Activated CD4-positive, alpha-beta T cell treated with anti-CD3 and anti-CD28 coated beads, Interleukin-2, amount 10 ng/mL, durations not matched to agents 7 days and 5 days (primary cell): ENCODE data around the gene REC114. TPM values are rescaled to one million over a fixed set of nuclear protein-coding genes. Genes with fewer than 3 reads are reported as not detected.
"Not testable (repeated sequence)": the region's sequence is repeated elsewhere in the genome, so short reads cannot be mapped to it uniquely, and the experiment has no call there.

Experiments
- CTCF ChIA-PET: fragments of 350-600 bp; sonication (Branson Sonifier 250); formaldehyde crosslinking; loops from one replicate; lab custom pipeline; 2021; ENCODE audit warnings: antibody characterized with exemption; lab: Charles Lee
- POLR2A ChIA-PET: fragments of 350-600 bp; sonication (Branson Sonifier 250); formaldehyde crosslinking; loops from one replicate; lab custom pipeline; 2021; ENCODE audit warnings: antibody characterized with exemption; lab: Charles Lee
- DNase-seq: peaks from one replicate; pipeline ENCODE4 v3.0.0-alpha.2; 2020
- H3K27ac Mint-ChIP-seq: one replicate; pipeline ENCODE4 v1.8.0; 2021; ENCODE audit warnings: mild to moderate bottlenecking, moderate library complexity, mixed read lengths
- H3K27me3 Mint-ChIP-seq: one replicate; pipeline ENCODE4 v1.8.0; 2021; ENCODE audit warnings: mixed read lengths
- H3K36me3 Mint-ChIP-seq: one replicate; pipeline ENCODE4 v1.8.0; 2021; ENCODE audit warnings: low read depth, mixed read lengths
- H3K4me1 Mint-ChIP-seq: one replicate; pipeline ENCODE4 v1.8.0; 2021; ENCODE audit warnings: mixed read lengths
- H3K4me3 Mint-ChIP-seq: one replicate; pipeline ENCODE4 v1.8.0; 2021; ENCODE audit warnings: mild to moderate bottlenecking, moderate library complexity, mixed read lengths
- H3K9me3 Mint-ChIP-seq: one replicate; pipeline ENCODE4 v1.8.0; 2021; ENCODE audit warnings: mixed read lengths
- total RNA-seq, 2 experiments: library from RNA; stranded (reverse); gene quantifications; one replicate each; pipeline ENCODE4 v1.2.3, GENCODE V29; 2021

REC114 gene
- total RNA-seq = not detected

- Mint-ChIP-seq H3K4me3 (no peak within 1 kb of the TSS), H3K27ac (no peak within 1 kb of the TSS), H3K4me1 (peaks cover 10% of the 10 kb centered on the region), H3K36me3 (peaks cover 3% of the 10 kb centered on the region), H3K27me3 (peaks cover 19% of the 10 kb centered on the region), H3K9me3 (peaks cover 5% of the 10 kb centered on the region)
- ChIA-PET POLR2A (no interaction called here), CTCF (no interaction called here)
- DNase-seq = no peak
Observed at GRCh38 chr15:73442968-73443367, at the start of gene REC114. Gene REC114 (plus strand): TSS chr15:73443164. CDS start chr15:73443186, 22 bp downstream.

DNA sequence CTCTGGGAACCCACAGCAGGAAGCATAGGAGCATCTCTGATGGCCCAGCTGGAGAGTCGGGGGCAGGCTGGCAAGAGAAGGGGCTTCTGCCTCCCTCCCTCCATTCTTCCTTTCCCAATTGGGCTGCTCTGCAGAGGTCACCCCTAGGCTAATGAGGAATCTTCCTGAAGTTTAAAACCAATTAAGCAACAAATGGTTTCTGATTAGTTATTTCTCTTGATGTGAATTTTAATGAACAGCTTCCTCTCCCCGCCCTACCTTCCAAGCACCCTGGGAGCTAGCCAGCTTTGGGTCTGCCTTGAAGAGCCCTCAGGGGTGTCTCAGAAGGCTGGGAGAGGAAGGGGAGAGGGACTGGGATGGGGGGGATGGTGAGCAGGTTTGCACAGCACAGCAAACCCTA is 49.6 kb upstream of the REC114 start:
- DNase-seq = no peak
- Mint-ChIP-seq H3K36me3 (no peaks in the 10 kb centered on the region), H3K27me3 (peaks cover 3% of the 10 kb centered on the region), H3K4me1 (no peaks in the 10 kb centered on the region), H3K4me3 (no peak overlapping the region), H3K27ac (no peak overlapping the region), H3K9me3 (no peaks in the 10 kb centered on the region)
- ChIA-PET CTCF (interaction anchor here (0.6 to 1.2 kb wide), 2 partner anchors 243 to 257 kb away, joined by 3 read pairs; no protein-coding TSS in a partner anchor), POLR2A (no interaction called here)

GRCh38 chr15:73394782-73395181 is 48.2 kb upstream of the REC114 start:
- H3K27ac Mint-ChIP-seq = no peak overlapping the region
- H3K4me1 Mint-ChIP-seq = no peaks in the 10 kb centered on the region
- no peak for DNase-seq
- H3K27me3 Mint-ChIP-seq = peaks cover 3% of the 10 kb centered on the region
- H3K9me3 Mint-ChIP-seq = no peaks in the 10 kb centered on the region
- POLR2A ChIA-PET = no interaction called here
- no peak overlapping the region for H3K4me3 Mint-ChIP-seq
- CTCF ChIA-PET = no interaction called here
- H3K36me3 Mint-ChIP-seq = no peaks in the 10 kb centered on the region

- Mint-ChIP-seq H3K27me3 (peaks cover 3% of the 10 kb centered on the region), H3K4me1 (no peaks in the 10 kb centered on the region), H3K4me3 (no peak overlapping the region), H3K27ac (no peak overlapping the region), H3K36me3 (no peaks in the 10 kb centered on the region), H3K9me3 (no peaks in the 10 kb centered on the region)
- CTCF ChIA-PET = interaction anchor here (0.7 kb wide), 1 partner anchor 53 kb away, joined by 4 read pairs; no protein-coding TSS in a partner anchor
- POLR2A ChIA-PET = no interaction called here
- DNase-seq = no peak
Observed at GRCh38 chr15:73395671-73396070, 47.3 kb upstream of the REC114 start.

DNA sequence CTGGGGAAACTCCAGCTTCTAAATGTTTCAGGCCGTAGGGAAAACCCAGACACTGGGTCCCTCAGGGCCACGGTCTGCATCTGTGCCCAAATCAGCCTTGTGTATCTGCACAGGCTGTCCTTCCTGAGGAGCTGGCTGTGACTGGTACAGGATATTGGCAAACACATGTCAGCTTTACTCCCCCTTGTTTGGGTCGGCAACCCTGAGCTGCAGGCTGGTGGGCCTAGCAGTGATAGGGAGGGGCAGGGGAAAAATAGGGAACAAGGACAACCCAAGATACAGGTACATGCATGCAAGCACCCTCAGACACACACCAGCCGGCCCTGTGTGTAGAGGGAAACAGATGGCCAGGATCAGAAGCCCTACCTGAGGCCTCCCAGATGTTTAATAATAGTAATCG is 45.5 kb upstream of the REC114 start:
- no peaks in the 10 kb centered on the region for H3K9me3 Mint-ChIP-seq
- H3K4me3 Mint-ChIP-seq = no peak overlapping the region
- ChIA-PET POLR2A (no interaction called here), CTCF (no interaction called here)
- no peak overlapping the region for H3K27ac Mint-ChIP-seq
- DNase-seq = no peak
- no peaks in the 10 kb centered on the region for H3K4me1 Mint-ChIP-seq
- no peaks in the 10 kb centered on the region for H3K36me3 Mint-ChIP-seq
- H3K27me3 Mint-ChIP-seq = peaks cover 3% of the 10 kb centered on the region

DNA sequence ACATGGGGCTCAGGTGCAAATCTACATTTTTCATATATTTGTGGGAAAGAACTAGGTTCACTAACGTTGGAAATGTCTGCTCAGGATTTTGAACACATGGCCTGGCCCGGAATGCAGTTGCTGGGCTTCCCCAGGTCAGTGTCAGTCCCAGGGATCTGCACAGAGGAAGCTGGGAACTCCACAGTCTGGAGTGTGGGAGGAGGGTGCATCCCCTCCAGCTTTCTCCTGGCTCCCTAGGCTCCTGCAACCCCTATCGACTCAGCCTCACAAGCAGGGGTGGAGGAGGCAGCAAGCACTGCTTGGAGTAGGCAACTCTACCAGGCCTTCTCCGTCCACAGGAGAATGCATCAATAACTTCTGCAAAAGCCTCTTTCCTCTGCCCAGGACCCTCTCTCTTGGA is 44.1 kb upstream of the REC114 start:
- Mint-ChIP-seq H3K9me3 (no peaks in the 10 kb centered on the region), H3K4me3 (no peak overlapping the region), H3K36me3 (no peaks in the 10 kb centered on the region), H3K27me3 (peaks cover 6% of the 10 kb centered on the region), H3K27ac (no peak overlapping the region), H3K4me1 (no peaks in the 10 kb centered on the region)
- DNase-seq = no peak
- ChIA-PET POLR2A (no interaction called here), CTCF (no interaction called here)

- DNase-seq, H3K27ac Mint-ChIP-seq, H3K4me3 Mint-ChIP-seq, H3K36me3 Mint-ChIP-seq, H3K4me1 Mint-ChIP-seq, H3K9me3 Mint-ChIP-seq, H3K27me3 Mint-ChIP-seq, POLR2A ChIA-PET: not testable (repeated sequence)
- CTCF ChIA-PET = interaction anchor here (0.5 kb wide), 1 partner anchor 9 kb away, joined by 4 read pairs; no protein-coding TSS in a partner anchor
Observed at GRCh38 chr15:73400222-73400621, 42.7 kb upstream of the REC114 start.

DNA sequence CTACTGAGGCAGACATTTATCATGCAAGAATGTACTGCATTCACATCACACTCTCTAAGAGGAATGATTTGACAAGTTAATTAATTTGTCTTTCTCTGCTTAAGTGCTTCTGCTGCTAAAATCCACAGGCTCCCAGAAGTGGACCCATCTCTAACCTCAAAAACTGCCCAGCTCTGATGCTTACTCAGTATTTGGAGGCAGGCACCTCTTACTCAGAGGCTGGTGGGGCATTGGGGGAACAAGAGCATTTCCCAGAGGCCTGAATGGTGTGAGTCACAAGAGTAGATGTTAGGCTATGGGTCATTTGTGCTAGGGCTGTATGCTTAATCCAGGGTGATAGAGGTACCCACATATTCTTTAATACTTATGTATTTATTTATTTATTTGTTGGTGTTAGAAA is 39.8 kb upstream of the REC114 start:
- DNase-seq = no peak
- POLR2A ChIA-PET = no interaction called here
- no peak overlapping the region for H3K4me3 Mint-ChIP-seq
- H3K27me3 Mint-ChIP-seq = peaks cover 14% of the 10 kb centered on the region
- H3K9me3 Mint-ChIP-seq = no peaks in the 10 kb centered on the region
- CTCF ChIA-PET = no interaction called here
- H3K4me1 Mint-ChIP-seq = no peaks in the 10 kb centered on the region
- H3K36me3 Mint-ChIP-seq = no peaks in the 10 kb centered on the region
- H3K27ac Mint-ChIP-seq = no peak overlapping the region

DNA sequence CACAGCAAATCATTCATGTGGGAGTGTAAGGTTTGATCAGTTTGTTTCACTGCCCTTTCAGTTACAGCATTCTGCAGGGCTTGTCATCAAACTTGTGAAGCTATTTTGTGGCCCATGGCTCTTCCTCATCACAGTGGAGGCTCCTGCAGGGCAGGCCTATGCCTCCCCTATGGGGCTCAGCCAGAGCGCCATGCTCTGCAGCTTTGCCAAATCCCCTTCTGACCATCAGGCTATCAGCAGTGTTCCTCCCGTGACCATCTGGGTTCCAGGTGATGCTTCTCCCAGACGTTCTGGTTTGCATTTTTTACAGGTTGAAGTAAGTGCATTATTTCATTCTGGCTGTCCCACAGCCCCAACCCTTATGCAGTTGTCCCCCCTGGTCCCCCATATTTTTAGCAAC is 28.1 kb upstream of the REC114 start:
- ChIA-PET CTCF (no interaction called here), POLR2A (no interaction called here)
- Mint-ChIP-seq H3K4me3 (no peak overlapping the region), H3K4me1 (no peaks in the 10 kb centered on the region), H3K9me3 (no peaks in the 10 kb centered on the region), H3K27ac (no peak overlapping the region), H3K27me3 (peaks cover 5% of the 10 kb centered on the region), H3K36me3 (no peaks in the 10 kb centered on the region)
- no peak for DNase-seq

- peaks cover 26% of the 10 kb centered on the region for H3K27me3 Mint-ChIP-seq
- H3K9me3 Mint-ChIP-seq = no peaks in the 10 kb centered on the region
- DNase-seq = no peak
- peaks cover 4% of the 10 kb centered on the region for H3K4me1 Mint-ChIP-seq
- no peak overlapping the region for H3K4me3 Mint-ChIP-seq
- ChIA-PET POLR2A (no interaction called here), CTCF (interaction anchor here (0.5 kb wide), 1 partner anchor 144 kb away, joined by 3 read pairs; no protein-coding TSS in a partner anchor)
- no peak overlapping the region for H3K27ac Mint-ChIP-seq
- no peaks in the 10 kb centered on the region for H3K36me3 Mint-ChIP-seq
Observed at GRCh38 chr15:73424506-73424905, 18.5 kb upstream of the REC114 start.

DNA sequence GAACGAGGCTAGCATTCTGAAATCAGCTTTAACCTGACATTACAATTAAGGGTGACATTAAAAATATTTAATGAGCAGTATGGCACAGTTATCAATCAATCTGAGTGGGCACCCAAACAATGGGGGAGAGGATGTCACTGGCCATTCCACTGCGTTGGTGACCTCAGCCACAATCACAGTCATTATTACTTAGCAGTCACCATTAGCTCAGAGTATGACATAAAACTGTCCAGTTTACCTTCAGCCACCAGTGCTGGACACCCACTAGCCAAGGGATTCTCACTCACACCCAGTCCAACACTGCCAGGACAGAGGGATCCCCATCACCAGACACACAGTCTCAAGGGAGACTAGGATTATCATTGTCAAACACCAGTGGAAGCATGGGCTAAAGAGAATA is 17.5 kb upstream of the REC114 start:
- ChIA-PET CTCF (interaction anchor here (1.5 kb wide), 1 partner anchor 18 kb away, joined by 3 read pairs; no protein-coding TSS in a partner anchor), POLR2A (no interaction called here)
- H3K9me3 Mint-ChIP-seq = no peaks in the 10 kb centered on the region
- no peaks in the 10 kb centered on the region for H3K36me3 Mint-ChIP-seq
- DNase-seq = no peak
- H3K27me3 Mint-ChIP-seq = peaks cover 31% of the 10 kb centered on the region
- no peak overlapping the region for H3K4me3 Mint-ChIP-seq
- H3K4me1 Mint-ChIP-seq = peaks cover 4% of the 10 kb centered on the region
- H3K27ac Mint-ChIP-seq = no peak overlapping the region

GRCh38 chr15:73426323-73426994 is 16.5 kb upstream of the REC114 start:
- Mint-ChIP-seq H3K9me3 (no peaks in the 10 kb centered on the region), H3K36me3 (no peaks in the 10 kb centered on the region), H3K27ac (no peak overlapping the region), H3K4me1 (peaks cover 4% of the 10 kb centered on the region), H3K27me3 (peaks cover 31% of the 10 kb centered on the region), H3K4me3 (no peak overlapping the region)
- ChIA-PET CTCF (interaction anchor here (1.5 kb wide), 1 partner anchor 19 kb away, joined by 3 read pairs; no protein-coding TSS in a partner anchor), POLR2A (no interaction called here)
- DNase-seq = no peak

- H3K9me3 Mint-ChIP-seq, H3K4me1 Mint-ChIP-seq, POLR2A ChIA-PET, H3K36me3 Mint-ChIP-seq, DNase-seq, H3K27ac Mint-ChIP-seq, CTCF ChIA-PET, H3K4me3 Mint-ChIP-seq: not testable (repeated sequence)
- peaks cover 36% of the 10 kb centered on the region for H3K27me3 Mint-ChIP-seq
Observed at GRCh38 chr15:73431329-73431728, 11.6 kb upstream of the REC114 start.

GRCh38 chr15:73433873-73434272 is 9.1 kb upstream of the REC114 start:
- CTCF ChIA-PET = no interaction called here
- no peak overlapping the region for H3K27ac Mint-ChIP-seq

More at GRCh38 chr15:73433873-73434272, 9.1 kb upstream of the REC114 start:
- Mint-ChIP-seq H3K27me3 (peaks cover 30% of the 10 kb centered on the region), H3K4me1 (peaks cover 2% of the 10 kb centered on the region), H3K4me3 (no peak overlapping the region), H3K36me3 (no peaks in the 10 kb centered on the region), H3K9me3 (no peaks in the 10 kb centered on the region)
- POLR2A ChIA-PET = no interaction called here
- DNase-seq = no peak
